ENCODE data around the gene RACGAP1.

The RACGAP1 gene

GRCh38 chr12:49961993-49962764 lies 63.1 kb downstream of the RACGAP1 start:
- Histone ChIP-seq H3K4me3 (ENCODE audit: low read depth, low read length) (no peak overlapping the region), H4K12ac (ENCODE audit: low read depth, low read length) (no peak overlapping the region), H2AK5ac (ENCODE audit: low read length) (no peak overlapping the region), H3K23ac (ENCODE audit: low read length) (no peak overlapping the region), H3K4me2 (ENCODE audit: low read length) (peak overlapping the region; percentile 38), H4K8ac (ENCODE audit: low read depth, low read length) (no peak overlapping the region), H3K79me1 (ENCODE audit: low read length) (no peaks in the 10 kb centered on the region), H3K4me1 (ENCODE audit: control insufficient read depth in 1 of 2, insufficient read depth in 2 of 2, low read length in 2 of 2) (peaks cover 1% of the 10 kb centered on the region in 2 experiments), H3K27ac (ENCODE audit: low read depth, low read length) (no peak overlapping the region), H3K4ac (ENCODE audit: low read depth, low read length) (no peak overlapping the region), H3K79me2 (ENCODE audit: control insufficient read depth, insufficient read depth, low read length, poor library complexity) (no peaks in the 10 kb centered on the region), H4K91ac (ENCODE audit: low read depth, low read length) (no peak overlapping the region), H3K9me3 (ENCODE audit: insufficient read depth, low read depth, low read length) (peaks cover 2% of the 10 kb centered on the region), H3K36me3 (ENCODE audit: control insufficient read depth in 1 of 2, insufficient read depth in 2 of 2, low read length in 2 of 2) (no peaks in the 10 kb centered on the region), H2AFZ (ENCODE audit: insufficient read depth, low read length, poor library complexity) (no peak overlapping the region), H2BK5ac (ENCODE audit: low read depth, low read length, poor library complexity) (no peak overlapping the region), H3K27me3 (ENCODE audit: insufficient read depth, low read length) (peaks cover 59% of the 10 kb centered on the region), H3K18ac (ENCODE audit: low read length) (no peak overlapping the region), H2BK120ac (ENCODE audit: insufficient read depth, low read length, poor library complexity) (no peak overlapping the region), H3K9ac (ENCODE audit: low read length) (no peak overlapping the region), H2BK12ac (ENCODE audit: low read length) (no peak overlapping the region), H3K14ac (ENCODE audit: low read length) (no peak overlapping the region)
- no CpG with 5 or more reads among the region's 37 CpGs for WGBS (ENCODE audit: extremely low coverage, insufficient coverage, insufficient read length)
- no peak for DNase-seq

- no peak within 1 kb of the TSS for H2BK120ac ChIP-seq (ENCODE audit: insufficient read depth, low read length, poor library complexity)
- H3K18ac ChIP-seq (ENCODE audit: low read length): no peak within 1 kb of the TSS
- no peak within 1 kb of the TSS for H4K91ac ChIP-seq (ENCODE audit: low read depth, low read length)
- H2AFZ ChIP-seq (ENCODE audit: insufficient read depth, low read length, poor library complexity): no peak within 1 kb of the TSS
- peaks cover 63% of the 10 kb centered on the region for H3K27me3 ChIP-seq (ENCODE audit: insufficient read depth, low read length)
- H3K23ac ChIP-seq (ENCODE audit: low read length): no peak within 1 kb of the TSS
- H2BK5ac ChIP-seq (ENCODE audit: low read depth, low read length, poor library complexity): no peak within 1 kb of the TSS
- H3K14ac ChIP-seq (ENCODE audit: low read length): no peak within 1 kb of the TSS
- no peaks in the 10 kb centered on the region for H3K4me1 ChIP-seq (ENCODE audit: control insufficient read depth in 1 of 2, insufficient read depth in 2 of 2, low read length in 2 of 2)
- no peak within 1 kb of the TSS for H2BK12ac ChIP-seq (ENCODE audit: low read length)
- no peak within 1 kb of the TSS for H2AK5ac ChIP-seq (ENCODE audit: low read length)
- H3K9ac ChIP-seq (ENCODE audit: low read length): no peak within 1 kb of the TSS
- no peaks in the 10 kb centered on the region for H3K79me1 ChIP-seq (ENCODE audit: low read length)
- H3K4me3 ChIP-seq (ENCODE audit: low read depth, low read length): peak within 1 kb of the TSS; percentile 35
- no peak within 1 kb of the TSS for H3K4ac ChIP-seq (ENCODE audit: low read depth, low read length)
- no peak within 1 kb of the TSS for H4K12ac ChIP-seq (ENCODE audit: low read depth, low read length)
- H3K79me2 ChIP-seq (ENCODE audit: control insufficient read depth, insufficient read depth, low read length, poor library complexity): no peaks in the 10 kb centered on the region
- no peaks in the 10 kb centered on the region for H3K36me3 ChIP-seq (ENCODE audit: control insufficient read depth in 1 of 2, insufficient read depth in 2 of 2, low read length in 2 of 2)
- peak in 1 of 2 donors; percentile 7 for DNase-seq
- no CpG with 5 or more reads among the region's 111 CpGs for WGBS (ENCODE audit: extremely low coverage, insufficient coverage, insufficient read length)
- peak within 1 kb of the TSS; percentile 60 for H3K4me2 ChIP-seq (ENCODE audit: low read length)
- no peak within 1 kb of the TSS for H4K8ac ChIP-seq (ENCODE audit: low read depth, low read length)
- H3K27ac ChIP-seq (ENCODE audit: low read depth, low read length): no peak within 1 kb of the TSS
- H3K9me3 ChIP-seq (ENCODE audit: insufficient read depth, low read depth, low read length): peaks cover 2% of the 10 kb centered on the region
These were observed 64.0 kb downstream of the RACGAP1 start, which contains the start of gene AQP5 for GRCh38 chr12:49961111-49961922. Gene AQP5, plus strand, starts transcription at chr12:49961872. Its CDS starts 146 bp downstream, at chr12:49962018.

- Histone ChIP-seq H3K36me3 (ENCODE audit: control insufficient read depth in 1 of 2, insufficient read depth in 2 of 2, low read length in 2 of 2) (no peaks in the 10 kb centered on the region), H4K12ac (ENCODE audit: low read depth, low read length) (no peak overlapping the region), H2BK12ac (ENCODE audit: low read length) (no peak overlapping the region), H2AK5ac (ENCODE audit: low read length) (no peak overlapping the region), H3K27ac (ENCODE audit: low read depth, low read length) (no peak overlapping the region), H3K9me3 (ENCODE audit: insufficient read depth, low read depth, low read length) (peaks cover 2% of the 10 kb centered on the region), H2BK120ac (ENCODE audit: insufficient read depth, low read length, poor library complexity) (no peak overlapping the region), H3K18ac (ENCODE audit: low read length) (no peak overlapping the region), H4K8ac (ENCODE audit: low read depth, low read length) (no peak overlapping the region), H3K79me2 (ENCODE audit: control insufficient read depth, insufficient read depth, low read length, poor library complexity) (no peaks in the 10 kb centered on the region), H3K27me3 (ENCODE audit: insufficient read depth, low read length) (peaks cover 70% of the 10 kb centered on the region), H3K23ac (ENCODE audit: low read length) (no peak overlapping the region), H3K4me2 (ENCODE audit: low read length) (no peak overlapping the region), H2AFZ (ENCODE audit: insufficient read depth, low read length, poor library complexity) (no peak overlapping the region), H2BK5ac (ENCODE audit: low read depth, low read length, poor library complexity) (no peak overlapping the region), H3K4me1 (ENCODE audit: control insufficient read depth in 1 of 2, insufficient read depth in 2 of 2, low read length in 2 of 2) (no peaks in the 10 kb centered on the region), H4K91ac (ENCODE audit: low read depth, low read length) (no peak overlapping the region), H3K14ac (ENCODE audit: low read length) (no peak overlapping the region), H3K4ac (ENCODE audit: low read depth, low read length) (no peak overlapping the region), H3K4me3 (ENCODE audit: low read depth, low read length) (no peak overlapping the region), H3K79me1 (ENCODE audit: low read length) (no peaks in the 10 kb centered on the region), H3K9ac (ENCODE audit: low read length) (no peak overlapping the region)
- WGBS (ENCODE audit: extremely low coverage, insufficient coverage, insufficient read length): no CpG with 5 or more reads among the region's 13 CpGs
- DNase-seq: no peak
These were observed 64.7 kb downstream of the RACGAP1 start for GRCh38 chr12:49960474-49961110.

GRCh38 chr12:49959685-49960473 lies 65.4 kb downstream of the RACGAP1 start:
- no peaks in the 10 kb centered on the region for H3K79me1 ChIP-seq (ENCODE audit: low read length)

More at GRCh38 chr12:49959685-49960473, 65.4 kb downstream of the RACGAP1 start:
- no CpG with 5 or more reads among the region's 11 CpGs for WGBS (ENCODE audit: extremely low coverage, insufficient coverage, insufficient read length)
- Histone ChIP-seq H3K23ac (ENCODE audit: low read length) (no peak overlapping the region), H4K91ac (ENCODE audit: low read depth, low read length) (no peak overlapping the region), H2AK5ac (ENCODE audit: low read length) (no peak overlapping the region), H3K4me3 (ENCODE audit: low read depth, low read length) (no peak overlapping the region), H3K36me3 (ENCODE audit: control insufficient read depth in 1 of 2, insufficient read depth in 2 of 2, low read length in 2 of 2) (no peaks in the 10 kb centered on the region), H3K4me1 (ENCODE audit: control insufficient read depth in 1 of 2, insufficient read depth in 2 of 2, low read length in 2 of 2) (no peaks in the 10 kb centered on the region), H3K9me3 (ENCODE audit: insufficient read depth, low read depth, low read length) (peaks cover 2% of the 10 kb centered on the region), H2BK5ac (ENCODE audit: low read depth, low read length, poor library complexity) (no peak overlapping the region), H2BK120ac (ENCODE audit: insufficient read depth, low read length, poor library complexity) (no peak overlapping the region), H3K18ac (ENCODE audit: low read length) (no peak overlapping the region), H2BK12ac (ENCODE audit: low read length) (no peak overlapping the region), H3K79me2 (ENCODE audit: control insufficient read depth, insufficient read depth, low read length, poor library complexity) (no peaks in the 10 kb centered on the region), H3K27ac (ENCODE audit: low read depth, low read length) (no peak overlapping the region), H3K4ac (ENCODE audit: low read depth, low read length) (no peak overlapping the region), H3K9ac (ENCODE audit: low read length) (no peak overlapping the region), H2AFZ (ENCODE audit: insufficient read depth, low read length, poor library complexity) (no peak overlapping the region), H3K14ac (ENCODE audit: low read length) (no peak overlapping the region), H4K8ac (ENCODE audit: low read depth, low read length) (no peak overlapping the region), H3K4me2 (ENCODE audit: low read length) (no peak overlapping the region), H4K12ac (ENCODE audit: low read depth, low read length) (no peak overlapping the region), H3K27me3 (ENCODE audit: insufficient read depth, low read length) (peaks cover 74% of the 10 kb centered on the region)
- DNase-seq: no peak

All from trophoblast cell (in vitro differentiated cells and primary cell).